Ectodermal cell (in vitro differentiated cells): Measurements from ENCODE around the gene CACNG7.

Experiments
- H3K27ac ChIP-seq: 2 replicates; pipeline ENCODE4 v1.7.0; 2013; ENCODE audit warnings: mild to moderate bottlenecking, low read depth, low read length; ENCODE audit not compliant: insufficient read depth, poor library complexity, severe bottlenecking
- H3K27me3 ChIP-seq: 2 replicates; pipeline ENCODE4 v1.7.0; 2013; ENCODE audit warnings: mild to moderate bottlenecking, low read length; ENCODE audit not compliant: insufficient read depth, control insufficient read depth, poor library complexity, severe bottlenecking
- H3K36me3 ChIP-seq: one replicate; pipeline ENCODE4 v1.7.0; 2013; ENCODE audit warnings: low read length; ENCODE audit not compliant: control insufficient read depth, insufficient read depth
- H3K4me1 ChIP-seq: one replicate; pipeline ENCODE4 v1.7.0; 2013; ENCODE audit warnings: low read length; ENCODE audit not compliant: control insufficient read depth, insufficient read depth
- H3K4me3 ChIP-seq: 2 replicates; pipeline ENCODE4 v1.7.0; 2013; ENCODE audit warnings: low read depth, low read length, control low read depth; ENCODE audit not compliant: insufficient read depth
- H3K9me3 ChIP-seq: 2 replicates; pipeline ENCODE4 v1.7.0; 2013; ENCODE audit warnings: mild to moderate bottlenecking, low read length, moderate library complexity; ENCODE audit not compliant: control insufficient read depth
- WGBS, 2 experiments: methylation state at CpG; one replicate each; pipeline ENCODE4 v1.1.7; 2013; ENCODE audit warnings: missing lambda C conversion rate in 2 of 2; 5-methylcytosine and 5-hydroxymethylcytosine counted together

The CACNG7 gene

DNA sequence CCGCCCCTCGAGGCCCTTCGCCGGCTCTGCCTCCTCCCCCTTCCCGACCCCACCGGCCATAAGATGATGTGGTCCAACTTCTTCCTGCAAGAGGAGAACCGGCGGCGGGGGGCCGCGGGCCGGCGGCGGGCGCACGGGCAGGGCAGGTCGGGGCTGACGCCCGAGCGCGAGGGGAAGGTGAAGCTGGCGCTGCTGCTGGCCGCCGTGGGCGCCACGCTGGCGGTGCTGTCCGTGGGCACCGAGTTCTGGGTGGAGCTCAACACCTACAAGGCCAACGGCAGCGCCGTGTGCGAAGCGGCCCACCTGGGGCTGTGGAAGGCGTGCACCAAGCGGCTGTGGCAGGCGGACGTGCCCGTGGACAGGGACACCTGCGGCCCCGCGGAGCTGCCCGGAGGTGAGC, 83.7 kb downstream of the CACNG7 start:
- Histone ChIP-seq H3K4me3 (no peak overlapping the region), H3K4me1 (no peaks in the 10 kb centered on the region), H3K36me3 (no peaks in the 10 kb centered on the region), H3K27me3 (peaks cover 45% of the 10 kb centered on the region), H3K9me3 (no peaks in the 10 kb centered on the region), H3K27ac (no peak overlapping the region)
- 93 to 95% methylated on average over 43 of the region's 43 CpGs for WGBS, 2 experiments

DNA sequence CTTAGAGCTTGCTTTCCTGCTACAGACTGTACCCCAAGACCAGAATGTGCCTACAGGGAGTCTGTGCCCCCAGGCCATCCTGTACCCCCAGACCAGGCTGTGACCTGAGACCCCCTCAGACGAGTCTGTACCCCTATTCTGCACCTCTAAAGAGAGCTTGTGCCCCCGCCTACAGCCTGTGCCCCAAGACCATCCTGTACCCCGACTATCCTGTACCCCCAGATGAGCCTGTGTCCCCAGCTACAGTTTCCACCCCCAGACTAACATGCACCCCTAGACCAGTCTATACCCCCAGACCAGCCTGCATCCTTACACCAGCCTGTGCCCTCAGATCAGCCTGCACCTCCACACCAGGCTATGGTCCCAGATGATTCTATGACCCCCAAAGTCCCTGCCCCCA, 84.4 kb downstream of the CACNG7 start:
- Histone ChIP-seq H3K4me1 (no peaks in the 10 kb centered on the region), H3K36me3 (no peaks in the 10 kb centered on the region), H3K4me3 (no peak overlapping the region), H3K27ac (no peak overlapping the region), H3K27me3 (peaks cover 49% of the 10 kb centered on the region), H3K9me3 (no peaks in the 10 kb centered on the region)
- 86 to 89% methylated on average over 3 of the region's 3 CpGs for WGBS, 2 experiments
